Cardiac fibroblast (primary cell): ENCODE measurements around the gene ZSCAN21.

ENCODE experiments used
- DNase-seq, 2 donors: peaks; one replicate each; pipeline versions ENCODE4 v3.0.0 to v3.0.0-alpha.2; 2010; ENCODE audit warnings: low read depth in 2 of 2
- H3K4me3 ChIP-seq, 2 donors: replicated peaks in 1 of 2; 1 replicate in 1 of 2; 2 replicates in 1 of 2; pipeline ENCODE4 v1.5.1; 2011; ENCODE audit warnings: low read depth in 2 of 2, low read length in 2 of 2, mild to moderate bottlenecking in 2 of 2, moderate library complexity in 1 of 2
- CTCF ChIP-seq: IDR thresholded peaks from one replicate; pipeline ENCODE4 v1.5.1; 2011; ENCODE audit warnings: low read depth, mild to moderate bottlenecking, low read length, inconsistent platforms

ZSCAN21 gene

DNA sequence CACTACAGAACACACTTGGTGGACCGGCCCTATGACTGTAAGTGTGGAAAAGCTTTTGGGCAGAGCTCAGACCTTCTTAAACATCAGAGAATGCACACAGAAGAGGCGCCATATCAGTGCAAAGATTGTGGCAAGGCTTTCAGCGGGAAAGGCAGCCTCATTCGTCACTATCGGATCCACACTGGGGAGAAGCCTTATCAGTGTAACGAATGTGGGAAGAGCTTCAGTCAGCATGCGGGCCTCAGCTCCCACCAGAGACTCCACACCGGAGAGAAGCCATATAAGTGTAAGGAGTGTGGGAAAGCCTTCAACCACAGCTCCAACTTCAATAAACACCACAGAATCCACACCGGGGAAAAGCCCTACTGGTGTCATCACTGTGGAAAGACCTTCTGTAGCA, 14.6 kb downstream of the ZSCAN21 start:
- TF ChIP-seq CTCF, result no peak
- H3K4me3 ChIP-seq, result no peak overlapping the region
- DNase-seq, result no peak

GRCh38 chr7:100065452-100066186, 16.0 kb downstream of the ZSCAN21 start:
- DNase-seq, result peak; percentile 76 to 92
- H3K4me3 ChIP-seq, result no peak overlapping the region
- TF ChIP-seq CTCF, result no peak

GRCh38 chr7:100066953-100067352, 17.4 kb downstream of the ZSCAN21 start:
- no peak for TF ChIP-seq CTCF
- DNase-seq, result no peak
- H3K4me3 ChIP-seq, result no peak overlapping the region

DNA sequence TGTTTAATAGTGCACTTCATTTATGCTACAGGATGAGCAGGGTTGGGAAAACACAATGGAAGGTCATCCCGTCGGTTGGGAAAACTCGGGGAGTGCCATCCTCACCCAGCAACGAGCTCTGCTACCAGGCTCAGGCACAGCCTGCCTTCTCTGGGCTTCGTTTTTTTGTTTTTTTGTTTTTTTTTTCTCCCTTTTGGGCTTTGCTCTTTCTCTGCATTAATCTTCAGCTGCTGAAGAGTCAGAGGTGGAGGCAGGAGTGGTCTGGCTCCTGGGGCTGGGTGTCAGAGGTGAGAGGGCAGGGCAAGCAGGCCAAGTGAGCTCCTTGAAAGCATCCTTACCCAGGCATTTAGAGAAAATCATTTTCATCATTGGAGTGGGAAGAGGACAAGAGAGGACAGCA, 20.4 kb downstream of the ZSCAN21 start:
- H3K4me3 ChIP-seq, result no peak overlapping the region
- TF ChIP-seq CTCF, result no peak
- no peak for DNase-seq

DNA sequence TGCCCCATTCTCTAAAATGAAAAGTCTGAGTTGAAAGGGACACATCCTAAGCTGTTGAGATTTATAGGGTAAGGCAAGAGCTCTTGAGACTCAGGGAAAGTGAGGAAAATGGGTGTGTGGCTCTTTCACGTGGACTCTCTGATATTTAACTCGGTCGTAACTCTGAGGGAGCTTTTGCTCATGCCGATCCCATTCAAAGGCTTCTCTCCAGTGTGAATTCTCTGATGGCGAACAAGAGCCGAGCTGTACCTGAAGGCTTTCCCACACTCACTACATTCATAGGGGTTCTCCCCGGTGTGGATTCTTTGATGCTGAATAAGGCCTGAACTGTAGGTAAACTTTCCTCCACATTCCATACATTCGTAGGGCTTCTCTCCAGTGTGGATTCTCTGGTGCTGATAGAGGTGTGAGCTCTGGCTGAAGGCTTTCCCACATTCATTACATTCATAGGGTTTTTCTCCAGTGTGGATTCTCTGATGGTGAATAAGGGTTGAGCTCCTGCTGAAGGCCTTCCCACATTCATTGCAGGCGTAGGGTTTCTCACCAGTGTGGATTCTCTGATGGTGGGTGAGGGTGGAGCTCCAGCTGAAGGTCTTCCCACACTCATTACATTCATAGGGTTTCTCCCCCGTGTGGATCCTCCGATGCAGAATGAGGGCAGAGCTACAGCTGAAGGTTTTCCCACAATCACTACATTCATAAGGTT, 21.6 kb downstream of the ZSCAN21 start:
- H3K4me3 ChIP-seq, result no peak overlapping the region
- TF ChIP-seq CTCF, result no peak
- no peak for DNase-seq

DNA sequence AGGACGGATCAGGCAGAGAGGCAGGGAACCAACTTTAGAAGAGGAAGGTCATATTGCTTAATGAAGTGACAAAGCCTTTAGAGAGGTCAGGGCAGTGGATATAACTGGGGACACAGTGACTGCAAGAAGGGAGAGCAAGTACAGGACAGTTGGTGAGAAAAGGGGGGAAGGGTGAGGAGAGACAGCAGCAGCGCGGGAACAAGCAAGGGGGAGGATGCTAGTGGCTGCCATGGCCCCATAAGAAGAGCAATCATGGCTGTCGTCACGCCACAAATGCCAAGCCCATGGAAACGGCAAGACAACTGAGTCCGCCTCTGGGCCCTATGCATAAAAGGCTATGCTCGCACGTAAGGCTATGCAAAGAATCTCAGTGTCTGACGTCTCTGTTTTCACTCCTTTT, 22.9 kb downstream of the ZSCAN21 start:
- DNase-seq, result no peak
- TF ChIP-seq CTCF, result no peak
- H3K4me3 ChIP-seq, result no peak overlapping the region
